HEK293 (cell line): ENCODE data around the gene AMIGO1.

Experiments used
- CTCF ChIA-PET: fragments of 350-600 bp; formaldehyde crosslinking; extraction: SDS; loops from one replicate; lab custom pipeline; 2021; ENCODE audit warnings: antibody characterized with exemption; lab: Yijun Ruan, JAX
- POLR2A ChIA-PET: fragments of 300-600 bp; formaldehyde crosslinking; extraction: SDS; loops from one replicate; lab custom pipeline; 2020; ENCODE audit warnings: antibody characterized with exemption, inconsistent platforms; lab: Yijun Ruan, JAX
- H3K27ac ChIP-seq: fragments of 200-500 bp; sonication (Bioruptor generic); 2 replicates; pipeline ENCODE4 v1.5.1; 2014; ENCODE audit warnings: low read depth, low read length, control low read depth, inconsistent platforms; ENCODE audit errors: extremely low read depth
- H3K36me3 ChIP-seq, 2 experiments: fragments of 200-500 bp in 1 of 2; sonication (Bioruptor generic) in 1 of 2; 1 replicate in 1 of 2; 2 replicates in 1 of 2; pipeline ENCODE4 v1.5.1; 2014 to 2017; ENCODE audit warnings: inconsistent platforms in 2 of 2, low read length in 2 of 2; ENCODE audit not compliant: control insufficient read depth in 2 of 2, insufficient read depth in 1 of 2
- H3K4me1 ChIP-seq: fragments of 200-500 bp; sonication (Bioruptor generic); 2 replicates; pipeline ENCODE4 v1.5.1; 2014; ENCODE audit warnings: mild to moderate bottlenecking, low read length, inconsistent platforms; ENCODE audit not compliant: control insufficient read depth, insufficient read depth
- H3K4me3 ChIP-seq: 2 replicates; pipeline ENCODE4 v1.5.1; 2011; ENCODE audit warnings: low read depth, mild to moderate bottlenecking, control low read depth, low read length, moderate library complexity
- H3K9me3 ChIP-seq: fragments of 200-500 bp; sonication (Bioruptor generic); 2 replicates; pipeline ENCODE4 v1.5.1; 2014; ENCODE audit warnings: low read depth, low read length, inconsistent platforms; ENCODE audit not compliant: control insufficient read depth, insufficient read depth
- FEZF1 ChIP-seq: fragments of 450-650 bp; formaldehyde crosslinking; IDR thresholded peaks from 2 replicates; pipeline ENCODE4 v1.5.1; 2016; ENCODE audit warnings: missing biosample characterization, missing genetic modification characterization
- HOXD13 ChIP-seq: sonication (generic); formaldehyde crosslinking; IDR thresholded peaks from 2 replicates; pipeline ENCODE4 v1.8.0; 2022; ENCODE audit warnings: missing genetic modification reagents, borderline replicate concordance
- PRDM1 ChIP-seq: fragments of 450-650 bp; formaldehyde crosslinking; IDR thresholded peaks from 2 replicates; pipeline ENCODE4; 2016; ENCODE audit warnings: missing biosample characterization, missing genetic modification characterization
- SETDB1 ChIP-seq: IDR thresholded peaks from one replicate; pipeline ENCODE4 v1.6.1; 2017; ENCODE audit warnings: mild to moderate bottlenecking, low read length, moderate library complexity, mixed read lengths; ENCODE audit not compliant: insufficient read length
- SP3 ChIP-seq: fragments of 450-650 bp; formaldehyde crosslinking; IDR thresholded peaks from 2 replicates; pipeline ENCODE4 v1.5.1; 2016; ENCODE audit warnings: missing biosample characterization, missing genetic modification characterization
- TRIM28 ChIP-seq: IDR thresholded peaks from 2 replicates; pipeline ENCODE4 v1.6.1; 2011; ENCODE audit warnings: low read length, control low read depth, borderline replicate concordance
- ZBTB48 ChIP-seq: fragments of 450-650 bp; formaldehyde crosslinking; IDR thresholded peaks from 2 replicates; pipeline ENCODE4 v1.5.1; 2016; ENCODE audit warnings: missing biosample characterization, missing genetic modification characterization
- ZBTB8A ChIP-seq: fragments of 450-650 bp; formaldehyde crosslinking; IDR thresholded peaks from 2 replicates; pipeline ENCODE4 v1.5.1; 2016; ENCODE audit warnings: missing biosample characterization, missing genetic modification characterization
- ZNF202 ChIP-seq: fragments of 450-650 bp; formaldehyde crosslinking; IDR thresholded peaks from 2 replicates; pipeline ENCODE4 v1.5.1; 2016; ENCODE audit warnings: missing biosample characterization, missing genetic modification characterization, borderline replicate concordance
- ZNF24 ChIP-seq: fragments of 450-650 bp; formaldehyde crosslinking; IDR thresholded peaks from 2 replicates; pipeline ENCODE4 v1.5.1; 2016; ENCODE audit warnings: missing biosample characterization, missing genetic modification characterization
- ZNF510 ChIP-seq: fragments of 450-650 bp; formaldehyde crosslinking; IDR thresholded peaks from 2 replicates; pipeline ENCODE4 v1.5.1; 2018; ENCODE audit warnings: mild to moderate bottlenecking, missing genetic modification characterization, missing biosample characterization; ENCODE audit not compliant: insufficient replicate concordance
- ZNF610 ChIP-seq: fragments of 450-650 bp; formaldehyde crosslinking; IDR thresholded peaks from 2 replicates; pipeline ENCODE4 v1.5.1; 2016; ENCODE audit warnings: missing biosample characterization, missing genetic modification characterization, borderline replicate concordance
- ZNF707 ChIP-seq: fragments of 450-650 bp; formaldehyde crosslinking; IDR thresholded peaks from 2 replicates; pipeline ENCODE4 v1.5.1; 2016; ENCODE audit warnings: missing biosample characterization, missing genetic modification characterization
- ZNF76 ChIP-seq: fragments of 450-650 bp; formaldehyde crosslinking; IDR thresholded peaks from 2 replicates; pipeline ENCODE4; 2016; ENCODE audit warnings: low read depth, missing biosample characterization, missing genetic modification characterization, borderline replicate concordance
- ZXDB ChIP-seq: fragments of 450-650 bp; formaldehyde crosslinking; IDR thresholded peaks from 2 replicates; pipeline ENCODE4 v1.5.1; 2016; ENCODE audit warnings: missing biosample characterization, missing genetic modification characterization
- TF ChIP-seq, protein P1 (sequence below): fragments of 450-650 bp; formaldehyde crosslinking; IDR thresholded peaks from 2 replicates; pipeline ENCODE4 v1.5.1; 2017; ENCODE audit warnings: missing biosample characterization, mild to moderate bottlenecking, missing genetic modification characterization, moderate library complexity
- TF ChIP-seq, protein P2 (sequence below): fragments of 450-650 bp; formaldehyde crosslinking; IDR thresholded peaks from 2 replicates; pipeline ENCODE4 v1.5.1; 2016; ENCODE audit warnings: missing biosample characterization, missing genetic modification characterization
- TF ChIP-seq, protein P3 (sequence below): IDR thresholded peaks from 2 replicates; pipeline ENCODE4 v1.6.1; 2011; ENCODE audit warnings: mild to moderate bottlenecking, low read depth, low read length, borderline replicate concordance
- TF ChIP-seq, protein P4 (sequence below): fragments of 450-650 bp; formaldehyde crosslinking; IDR thresholded peaks from 2 replicates; pipeline ENCODE4 v1.5.1; 2016; ENCODE audit warnings: missing biosample characterization, missing genetic modification characterization

The AMIGO1 gene

DNA sequence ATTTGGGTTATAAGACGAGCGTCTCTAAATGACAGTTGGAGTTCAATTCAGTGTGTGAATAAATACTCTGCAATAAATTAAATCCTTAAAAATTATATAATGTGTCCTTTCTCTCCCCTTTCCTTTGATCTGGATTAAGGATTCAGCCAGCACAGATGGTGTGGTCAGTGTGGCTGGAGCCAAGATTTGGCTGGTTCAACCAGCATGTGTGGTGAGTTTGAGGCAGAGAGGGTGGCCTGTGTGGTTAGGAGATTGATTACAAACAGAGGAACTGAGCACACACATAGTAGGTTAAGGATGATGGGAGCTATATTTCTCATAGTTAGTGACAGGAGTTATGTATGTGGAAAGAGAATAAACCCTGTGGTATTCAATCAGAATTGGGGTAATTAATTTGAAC is 14.2 kb upstream of the AMIGO1 start:
- POLR2A ChIA-PET: no interaction called here
- H3K9me3 ChIP-seq: no peaks in the 10 kb centered on the region
- no peaks in the 10 kb centered on the region for H3K4me1 ChIP-seq
- CTCF ChIA-PET: interaction anchor here (3.7 to 20.8 kb wide), 2 partner anchors 9 to 21 kb away, joined by 32 to 1152 read pairs; partner anchors contain the start of genes AMIGO1 and CYB561D1
- H3K4me3 ChIP-seq: no peak overlapping the region
- no peak overlapping the region for H3K27ac ChIP-seq
- H3K36me3 ChIP-seq: no peaks in the 10 kb centered on the region
- TF ChIP-seq FEZF1 (tag by site-specific recombination) (no peak), TRIM28 (no peak), ZNF610 (tag by site-specific recombination) (no peak), ZNF76 (no peak), SETDB1 (no peak), HOXD13 (CRISPR knock-in tag) (no peak), SP3 (no peak), ZXDB (tag by site-specific recombination) (no peak), ZNF707 (tag by site-specific recombination) (no peak), ZBTB48 (no peak), ZNF202 (tag by site-specific recombination) (no peak), PRDM1 (no peak)
- TF ChIP-seq, protein P1, sequence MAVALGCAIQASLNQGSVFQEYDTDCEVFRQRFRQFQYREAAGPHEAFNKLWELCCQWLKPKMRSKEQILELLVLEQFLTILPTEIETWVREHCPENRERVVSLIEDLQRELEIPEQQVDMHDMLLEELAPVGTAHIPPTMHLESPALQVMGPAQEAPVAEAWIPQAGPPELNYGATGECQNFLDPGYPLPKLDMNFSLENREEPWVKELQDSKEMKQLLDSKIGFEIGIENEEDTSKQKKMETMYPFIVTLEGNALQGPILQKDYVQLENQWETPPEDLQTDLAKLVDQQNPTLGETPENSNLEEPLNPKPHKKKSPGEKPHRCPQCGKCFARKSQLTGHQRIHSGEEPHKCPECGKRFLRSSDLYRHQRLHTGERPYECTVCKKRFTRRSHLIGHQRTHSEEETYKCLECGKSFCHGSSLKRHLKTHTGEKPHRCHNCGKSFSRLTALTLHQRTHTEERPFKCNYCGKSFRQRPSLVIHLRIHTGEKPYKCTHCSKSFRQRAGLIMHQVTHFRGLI (tag by site-specific recombination): no peak
- TF ChIP-seq, protein P2, sequence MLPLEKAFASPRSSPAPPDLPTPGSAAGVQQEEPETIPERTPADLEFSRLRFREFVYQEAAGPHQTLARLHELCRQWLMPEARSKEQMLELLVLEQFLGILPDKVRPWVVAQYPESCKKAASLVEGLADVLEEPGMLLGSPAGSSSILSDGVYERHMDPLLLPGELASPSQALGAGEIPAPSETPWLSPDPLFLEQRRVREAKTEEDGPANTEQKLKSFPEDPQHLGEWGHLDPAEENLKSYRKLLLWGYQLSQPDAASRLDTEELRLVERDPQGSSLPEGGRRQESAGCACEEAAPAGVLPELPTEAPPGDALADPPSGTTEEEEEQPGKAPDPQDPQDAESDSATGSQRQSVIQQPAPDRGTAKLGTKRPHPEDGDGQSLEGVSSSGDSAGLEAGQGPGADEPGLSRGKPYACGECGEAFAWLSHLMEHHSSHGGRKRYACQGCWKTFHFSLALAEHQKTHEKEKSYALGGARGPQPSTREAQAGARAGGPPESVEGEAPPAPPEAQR (tag by site-specific recombination): no peak
- TF ChIP-seq, protein P3, sequence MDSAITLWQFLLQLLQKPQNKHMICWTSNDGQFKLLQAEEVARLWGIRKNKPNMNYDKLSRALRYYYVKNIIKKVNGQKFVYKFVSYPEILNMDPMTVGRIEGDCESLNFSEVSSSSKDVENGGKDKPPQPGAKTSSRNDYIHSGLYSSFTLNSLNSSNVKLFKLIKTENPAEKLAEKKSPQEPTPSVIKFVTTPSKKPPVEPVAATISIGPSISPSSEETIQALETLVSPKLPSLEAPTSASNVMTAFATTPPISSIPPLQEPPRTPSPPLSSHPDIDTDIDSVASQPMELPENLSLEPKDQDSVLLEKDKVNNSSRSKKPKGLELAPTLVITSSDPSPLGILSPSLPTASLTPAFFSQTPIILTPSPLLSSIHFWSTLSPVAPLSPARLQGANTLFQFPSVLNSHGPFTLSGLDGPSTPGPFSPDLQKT: no peak
- TF ChIP-seq, protein P4, sequence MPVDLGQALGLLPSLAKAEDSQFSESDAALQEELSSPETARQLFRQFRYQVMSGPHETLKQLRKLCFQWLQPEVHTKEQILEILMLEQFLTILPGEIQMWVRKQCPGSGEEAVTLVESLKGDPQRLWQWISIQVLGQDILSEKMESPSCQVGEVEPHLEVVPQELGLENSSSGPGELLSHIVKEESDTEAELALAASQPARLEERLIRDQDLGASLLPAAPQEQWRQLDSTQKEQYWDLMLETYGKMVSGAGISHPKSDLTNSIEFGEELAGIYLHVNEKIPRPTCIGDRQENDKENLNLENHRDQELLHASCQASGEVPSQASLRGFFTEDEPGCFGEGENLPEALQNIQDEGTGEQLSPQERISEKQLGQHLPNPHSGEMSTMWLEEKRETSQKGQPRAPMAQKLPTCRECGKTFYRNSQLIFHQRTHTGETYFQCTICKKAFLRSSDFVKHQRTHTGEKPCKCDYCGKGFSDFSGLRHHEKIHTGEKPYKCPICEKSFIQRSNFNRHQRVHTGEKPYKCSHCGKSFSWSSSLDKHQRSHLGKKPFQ (tag by site-specific recombination): no peak
- TF ChIP-seq, all 188 proteins: peak for 0

DNA sequence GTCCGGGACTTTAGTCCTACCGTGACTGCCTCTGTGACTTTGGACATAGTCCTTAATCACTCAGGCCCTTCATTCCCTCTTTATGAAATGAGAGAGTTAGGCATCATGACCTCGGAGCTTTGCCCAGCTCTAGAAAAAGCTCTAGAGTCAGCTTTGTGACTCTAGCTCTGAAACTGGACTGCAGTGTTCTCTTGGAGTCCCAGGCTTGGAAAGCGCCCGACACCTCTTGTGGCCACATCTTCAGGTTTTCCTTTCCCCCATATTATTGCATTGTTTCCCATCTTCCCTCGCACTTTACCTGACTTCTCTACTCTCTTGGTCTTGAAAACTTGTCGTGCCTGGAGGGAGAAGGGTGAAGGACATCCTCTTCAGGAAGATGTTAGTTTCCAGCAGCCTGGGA is 12.5 kb upstream of the AMIGO1 start:
- TF ChIP-seq ZBTB8A (tag by site-specific recombination) (no peak), ZNF24 (tag by site-specific recombination) (no peak), ZNF510 (tag by site-specific recombination) (no peak)
- H3K4me3 ChIP-seq: no peak overlapping the region
- H3K27ac ChIP-seq: no peak overlapping the region
- POLR2A ChIA-PET: no interaction called here
- no peaks in the 10 kb centered on the region for H3K36me3 ChIP-seq
- H3K9me3 ChIP-seq: no peaks in the 10 kb centered on the region
- CTCF ChIA-PET: interaction anchor here (0.6 to 3.7 kb wide), 3 partner anchors 11 to 31 kb away, joined by 3 to 32 read pairs (median 7); no protein-coding TSS in a partner anchor
- H3K4me1 ChIP-seq: no peaks in the 10 kb centered on the region
